K562 (cell line): ENCODE measurements around the gene TTC24. TPM values are rescaled to one million over a fixed set of nuclear protein-coding genes. Genes with fewer than 3 reads are reported as not detected.

Source experiments
- ATF7 ChIP-seq: fragments of 450-650 bp; IDR thresholded peaks from 2 replicates; pipeline ENCODE4 v1.7.1; 2014; ENCODE audit warnings: mild to moderate bottlenecking, moderate library complexity
- BCLAF1 ChIP-seq, 2 experiments: fragments of 450-650 bp in 1 of 2; IDR thresholded peaks; 2 replicates each; pipeline ENCODE4 v1.6.1; 2011 to 2017; ENCODE audit warnings: low read depth in 2 of 2, antibody characterized with exemption in 1 of 2, borderline replicate concordance in 1 of 2, low read length in 1 of 2, mild to moderate bottlenecking in 1 of 2, mixed read lengths in 1 of 2; ENCODE audit not compliant: control insufficient read depth in 1 of 2
- CTCFL ChIP-seq: IDR thresholded peaks from 2 replicates; pipeline ENCODE4 v1.6.1; 2011; ENCODE audit warnings: borderline replicate concordance, low read depth, mild to moderate bottlenecking, moderate library complexity, low read length; ENCODE audit not compliant: insufficient read depth, poor library complexity, severe bottlenecking
- HDAC8 ChIP-seq: fragments of 450-650 bp; IDR thresholded peaks from 2 replicates; pipeline ENCODE4 v1.6.1; 2016; ENCODE audit warnings: mild to moderate bottlenecking, missing genetic modification characterization, moderate library complexity, missing compliant biosample characterization
- HNRNPUL1 ChIP-seq: fragments of 200-400 bp; formaldehyde crosslinking; IDR thresholded peaks from 2 replicates; pipeline ENCODE4 v1.6.1; 2017; ENCODE audit warnings: low read length
- KAT8 ChIP-seq: fragments of 450-650 bp; IDR thresholded peaks from 2 replicates; pipeline ENCODE4 v1.6.1; 2016; ENCODE audit warnings: low read depth, mild to moderate bottlenecking
- SMAD1 ChIP-seq: fragments of 150-350 bp; IDR thresholded peaks from 2 replicates; pipeline ENCODE4 v1.6.1; 2014; ENCODE audit warnings: low read length, low read depth; ENCODE audit not compliant: partially characterized antibody
- ZBTB40 ChIP-seq, 2 experiments: fragments of 450-650 bp in 1 of 2; sonication (generic) in 1 of 2; formaldehyde crosslinking in 1 of 2; IDR thresholded peaks; 2 replicates each; pipeline versions ENCODE4 v1.7.1 to v1.9.0; 2016 to 2022; ENCODE audit warnings: inconsistent platforms in 1 of 2, mild to moderate bottlenecking in 1 of 2, missing genetic modification reagents in 1 of 2
- ZNF639 ChIP-seq, 2 experiments: fragments of 200-800 bp in 1 of 2; sonication (Bioruptor generic) in 1 of 2; sonication (generic) in 1 of 2; formaldehyde crosslinking in 1 of 2; IDR thresholded peaks in 1 of 2; conservative IDR thresholded peaks in 1 of 2; 2 replicates each; pipeline versions ENCODE4 v1.5.0 to v1.6.1; 2016 to 2020; ENCODE audit warnings: missing compliant biosample characterization in 1 of 2, missing genetic modification characterization in 1 of 2, missing genetic modification reagents in 1 of 2
- polyA plus RNA-seq, 8 experiments: library from polyadenylated mRNA; depleted of rRNA in 4 of 8; stranded (reverse) in 5 of 8; unstranded in 3 of 8; fragments of >200 nt; fragmentation: Nextera tagmentation in 2 of 8; fragmentation: Illumina TruSeq in 1 of 8; extraction: Ambion mirVana in 2 of 8; extraction: Trizol in 1 of 8; gene quantifications; 2 replicates each; pipeline versions ENCODE4 v1.2.1 to v1.2.3, GENCODE V29; 2011 to 2014; ENCODE audit warnings: inconsistent platforms in 1 of 8, missing spikeins in 1 of 8
- total RNA-seq, 7 experiments: library from RNA; depleted of rRNA in 6 of 7; stranded (reverse); fragments of >200 nt in 6 of 7; fragmentation: Illumina TruSeq in 2 of 7; extraction: Trizol in 2 of 7; gene quantifications; 2 replicates each; pipeline versions ENCODE4 v1.2.1 to v1.2.3, GENCODE V29; 2011 to 2021; ENCODE audit warnings: low replicate concordance in 1 of 7

Gene TTC24
- total and polyA plus RNA-seq, 9 of the 15 experiments (the other 6 are each of a cell fraction or from before 2014, with no cell fraction given): not detected

- TF ChIP-seq ZNF639 (CRISPR knock-in tag; conservative IDR thresholded peaks at IDR 0.05 in 1 of 2, IDR thresholded peaks at IDR 0.05 in 1 of 2): no peak
- no peak for TF ChIP-seq HNRNPUL1
- TF ChIP-seq KAT8: no peak
- TF ChIP-seq BCLAF1 (IDR thresholded peaks at IDR 0.05; ENCODE audit: borderline replicate concordance in 1 of 2, control insufficient read depth in 1 of 2, low read depth in 2 of 2, low read length in 1 of 2): no peak
- TF ChIP-seq ZBTB40 (IDR thresholded peaks at IDR 0.05): no peak
- no peak for TF ChIP-seq ZBTB40 (CRISPR knock-in tag; IDR thresholded peaks at IDR 0.05)
- no peak for TF ChIP-seq CTCFL
- peak; percentile 92 for TF ChIP-seq ATF7
- TF ChIP-seq HDAC8 (tag): no peak
- no peak for TF ChIP-seq SMAD1
Observed at GRCh38 chr1:156571261-156571852, 8.2 kb upstream of the TTC24 start (continued).
